ENCODE data around the gene CXCL11.
A peak's percentile ranks its signal among the peaks of the same experiment; 100 is the strongest.

The CXCL11 gene

DNA sequence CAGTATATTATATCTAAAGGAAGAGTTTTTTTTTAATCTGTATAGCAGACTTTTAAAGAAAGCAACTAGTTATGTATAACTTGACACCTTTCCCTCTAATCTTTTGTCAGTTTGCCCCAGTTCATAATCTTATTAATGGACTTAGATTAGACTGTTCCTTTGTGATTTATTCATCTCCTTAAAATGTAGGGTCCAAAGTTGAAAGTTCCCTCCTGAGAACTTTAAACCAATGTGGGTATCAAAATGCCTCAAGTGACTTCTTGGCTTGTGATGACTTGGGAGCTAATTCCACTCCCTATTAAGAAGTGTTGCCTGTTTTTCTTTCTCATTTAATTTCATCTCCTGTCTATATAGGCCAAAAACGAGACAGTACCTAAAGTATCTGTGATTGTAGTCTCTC lies 38.8 kb downstream of the CXCL11 start:
- no peak overlapping the region for H3K27ac ChIP-seq
- no peaks in the 10 kb centered on the region for H3K27me3 ChIP-seq (replicated peaks)
- TF ChIP-seq, protein P1, sequence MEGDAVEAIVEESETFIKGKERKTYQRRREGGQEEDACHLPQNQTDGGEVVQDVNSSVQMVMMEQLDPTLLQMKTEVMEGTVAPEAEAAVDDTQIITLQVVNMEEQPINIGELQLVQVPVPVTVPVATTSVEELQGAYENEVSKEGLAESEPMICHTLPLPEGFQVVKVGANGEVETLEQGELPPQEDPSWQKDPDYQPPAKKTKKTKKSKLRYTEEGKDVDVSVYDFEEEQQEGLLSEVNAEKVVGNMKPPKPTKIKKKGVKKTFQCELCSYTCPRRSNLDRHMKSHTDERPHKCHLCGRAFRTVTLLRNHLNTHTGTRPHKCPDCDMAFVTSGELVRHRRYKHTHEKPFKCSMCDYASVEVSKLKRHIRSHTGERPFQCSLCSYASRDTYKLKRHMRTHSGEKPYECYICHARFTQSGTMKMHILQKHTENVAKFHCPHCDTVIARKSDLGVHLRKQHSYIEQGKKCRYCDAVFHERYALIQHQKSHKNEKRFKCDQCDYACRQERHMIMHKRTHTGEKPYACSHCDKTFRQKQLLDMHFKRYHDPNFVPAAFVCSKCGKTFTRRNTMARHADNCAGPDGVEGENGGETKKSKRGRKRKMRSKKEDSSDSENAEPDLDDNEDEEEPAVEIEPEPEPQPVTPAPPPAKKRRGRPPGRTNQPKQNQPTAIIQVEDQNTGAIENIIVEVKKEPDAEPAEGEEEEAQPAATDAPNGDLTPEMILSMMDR (IDR thresholded peaks at IDR 0.05; ENCODE audit: low read depth, low read length, missing control alignments), result no peak
- in situ Hi-C loops (cut with HindIII; ENCODE audit: low pct_ligation_motif_present, low sequenced_read_pairs), result no loop called here
- no peaks in the 10 kb centered on the region for H3K36me3 ChIP-seq (replicated peaks)
- no peak for DNase-seq
- H3K4me3 ChIP-seq (ENCODE audit: low read depth, low read length), result no peak overlapping the region

DNA sequence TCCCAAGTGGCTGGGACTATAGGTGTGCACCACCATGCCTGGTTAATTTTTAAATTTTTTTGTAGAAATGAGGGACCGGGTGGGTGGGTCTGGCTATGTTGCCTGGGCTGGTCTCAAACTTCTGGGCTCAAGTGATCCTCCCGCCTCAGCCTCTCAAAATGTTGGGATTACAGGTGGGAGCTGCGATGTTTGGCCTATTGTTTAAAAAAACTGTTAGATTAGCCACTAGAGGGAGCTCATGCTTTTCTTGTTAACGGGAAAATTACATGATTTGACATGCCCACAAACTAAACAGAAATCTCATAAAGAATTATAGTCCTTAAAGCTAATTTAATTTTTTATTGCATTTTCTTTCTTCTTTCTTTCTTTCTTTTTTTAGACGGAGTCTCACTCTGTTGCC lies 40.1 kb downstream of the CXCL11 start:
- DNase-seq, result peak; percentile 13

DNA sequence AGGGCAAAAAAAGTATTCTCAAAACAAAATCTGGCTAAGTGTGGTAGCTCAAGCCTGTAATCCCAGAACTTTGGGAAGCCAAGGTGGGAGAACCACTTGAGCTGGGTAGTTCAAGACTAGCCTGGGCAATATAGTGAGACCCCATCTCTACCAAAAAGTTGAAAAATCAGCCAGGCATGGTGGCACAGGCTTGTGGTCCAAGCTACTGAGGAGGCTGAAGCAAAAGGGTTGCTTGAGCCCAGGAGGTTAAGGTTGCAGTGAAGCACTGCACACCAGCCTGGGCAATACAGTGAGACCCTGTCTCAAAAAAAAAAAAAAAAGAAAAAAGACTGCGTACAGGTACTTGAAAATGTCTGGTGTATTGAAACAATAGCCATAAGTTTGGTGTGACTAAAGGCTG lies 43.4 kb downstream of the CXCL11 start:
- TF ChIP-seq, protein P1 (IDR thresholded peaks at IDR 0.05; ENCODE audit: low read depth, low read length, missing control alignments), result no peak
- H3K4me3 ChIP-seq (ENCODE audit: low read depth, low read length), result no peak overlapping the region
- no peaks in the 10 kb centered on the region for H3K36me3 ChIP-seq (replicated peaks)
- in situ Hi-C loops (cut with HindIII; ENCODE audit: low pct_ligation_motif_present, low sequenced_read_pairs), result no loop called here
- H3K27ac ChIP-seq, result no peak overlapping the region
- DNase-seq, result no peak
- no peaks in the 10 kb centered on the region for H3K27me3 ChIP-seq (replicated peaks)

More for the DNA sequence above, 40.1 kb downstream of the CXCL11 start:
- H3K27ac ChIP-seq, result no peak overlapping the region
- TF ChIP-seq, protein P1 (IDR thresholded peaks at IDR 0.05; ENCODE audit: low read depth, low read length, missing control alignments), result peak; percentile 50
- in situ Hi-C loops (cut with HindIII; ENCODE audit: low pct_ligation_motif_present, low sequenced_read_pairs), result no loop called here
- no peaks in the 10 kb centered on the region for H3K27me3 ChIP-seq (replicated peaks)
- H3K36me3 ChIP-seq (replicated peaks), result no peaks in the 10 kb centered on the region
- no peak overlapping the region for H3K4me3 ChIP-seq (ENCODE audit: low read depth, low read length)

DNA sequence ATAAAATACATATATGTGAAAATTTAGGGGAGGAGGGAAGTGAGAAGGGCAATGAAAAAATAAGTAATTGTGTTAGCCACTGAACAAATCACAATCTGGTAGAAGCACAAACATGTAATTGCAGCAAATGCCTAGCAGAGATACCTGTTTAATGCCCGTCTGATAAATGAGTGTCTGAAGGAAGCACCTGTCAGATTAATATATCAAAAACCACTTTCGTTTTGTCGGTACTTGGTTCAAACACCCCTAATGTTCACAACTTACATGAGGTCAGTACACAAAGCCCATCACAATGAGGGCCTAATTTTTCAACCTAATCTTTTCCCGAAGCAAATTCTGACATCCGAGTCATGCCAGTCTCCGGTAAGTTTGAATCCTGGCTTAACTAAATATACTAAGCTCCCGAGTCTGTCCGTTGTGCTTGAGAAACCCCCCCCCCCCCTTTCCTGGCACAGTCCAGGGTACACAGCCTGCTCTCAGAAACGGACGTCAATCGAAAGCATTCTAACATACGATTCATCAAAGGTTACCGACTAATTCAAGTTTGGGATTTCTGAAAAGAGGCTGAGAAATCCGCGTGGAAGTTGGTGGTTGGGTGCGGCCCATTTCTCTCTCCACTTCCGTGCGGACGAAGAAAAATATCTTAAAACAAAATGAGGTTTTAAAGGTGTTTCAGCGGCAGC lies 45.9 kb downstream of the CXCL11 start:
- Histone ChIP-seq H3K4me3 (ENCODE audit: low read depth, low read length) (peak overlapping the region; percentile 96), H3K27ac (peak overlapping the region; percentile 45), H3K36me3 (replicated peaks) (no peaks in the 10 kb centered on the region), H3K27me3 (replicated peaks) (no peaks in the 10 kb centered on the region)
- DNase-seq, result peak; percentile 14
- in situ Hi-C loops (cut with HindIII; ENCODE audit: low pct_ligation_motif_present, low sequenced_read_pairs), result no loop called here
- TF ChIP-seq, protein P1 (IDR thresholded peaks at IDR 0.05; ENCODE audit: low read depth, low read length, missing control alignments), result no peak

DNA sequence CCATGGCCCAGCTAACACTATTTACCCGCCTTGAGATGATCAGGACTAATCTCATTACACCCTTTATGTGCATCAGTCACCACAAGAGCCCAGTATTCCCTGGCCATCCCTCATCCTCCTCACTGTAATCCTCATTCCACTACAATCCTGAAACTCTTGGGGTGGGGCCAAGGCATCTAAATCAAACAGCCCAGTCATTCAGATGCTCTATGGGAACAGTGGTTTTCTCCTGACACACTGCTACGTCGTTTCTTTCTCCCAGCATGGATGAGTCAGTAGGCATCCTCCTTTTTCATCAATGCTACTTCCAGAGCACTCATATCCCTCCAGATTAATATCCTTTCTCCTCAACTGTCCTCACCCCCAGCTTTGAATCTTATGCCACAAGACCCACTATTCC lies 50.8 kb downstream of the CXCL11 start:
- H3K4me3 ChIP-seq (ENCODE audit: low read depth, low read length), result no peak overlapping the region
- TF ChIP-seq, protein P1 (IDR thresholded peaks at IDR 0.05; ENCODE audit: low read depth, low read length, missing control alignments), result no peak
- H3K36me3 ChIP-seq (replicated peaks), result peaks cover 12% of the 10 kb centered on the region
- in situ Hi-C loops (cut with HindIII; ENCODE audit: low pct_ligation_motif_present, low sequenced_read_pairs), result no loop called here
- no peaks in the 10 kb centered on the region for H3K27me3 ChIP-seq (replicated peaks)
- peak; percentile 91 for DNase-seq
- peak overlapping the region; percentile 46 for H3K27ac ChIP-seq

Measured in brain microvascular endothelial cell (primary cell).